ENCODE measurements around the gene TSPAN5. TPM values are rescaled to one million over a fixed set of nuclear protein-coding genes. Genes with fewer than 3 reads are reported as not detected.

Gene TSPAN5
- total and polyA plus RNA-seq, 2 experiments from 2014 or later: 22.4 to 35.9 TPM

DNA sequence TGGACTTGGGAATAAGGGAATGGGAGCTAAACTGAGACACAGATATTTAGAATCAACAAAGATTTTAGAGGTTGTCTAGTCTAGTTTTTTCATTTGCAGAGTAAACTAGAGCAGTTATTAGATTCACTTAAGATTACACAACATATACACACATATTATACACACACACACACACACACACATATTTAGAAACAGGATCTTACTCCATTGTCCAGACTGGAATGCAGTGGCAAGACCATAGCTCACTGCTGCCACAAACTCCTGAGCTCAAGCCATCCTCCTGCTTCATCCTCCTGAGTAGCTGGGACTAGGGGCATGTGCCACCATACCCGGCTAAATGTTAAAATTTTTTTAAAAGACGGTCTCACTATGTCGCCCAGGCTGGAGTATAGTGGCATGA lies 127.8 kb downstream of the TSPAN5 start:
- H3K9me3 ChIP-seq (ENCODE audit: low read depth): no peaks in the 10 kb centered on the region
- H3K27ac ChIP-seq: no peak overlapping the region
- peaks cover 10% of the 10 kb centered on the region for H3K79me2 ChIP-seq
- H3K27me3 ChIP-seq: no peaks in the 10 kb centered on the region
- DNase-seq (ENCODE audit: low spot score): no peak
- WGBS (ENCODE audit: low lambda C conversion rate, missing lambda C conversion rate): 98% methylated on average over 3 of the region's 3 CpGs
- no peaks in the 10 kb centered on the region for H4K20me1 ChIP-seq (ENCODE audit: insufficient read depth, poor library complexity, severe bottlenecking)
- no peaks in the 10 kb centered on the region for H3K36me3 ChIP-seq (replicated peaks; ENCODE audit: insufficient read depth, low read depth)
- H3K4me3 ChIP-seq: no peak overlapping the region
- no peaks in the 10 kb centered on the region for H3K9me2 ChIP-seq (replicated peaks; ENCODE audit: insufficient read depth)
- H3K4me2 ChIP-seq: no peak overlapping the region
- no peak for TF ChIP-seq EZH2 (IDR thresholded peaks at IDR 0.05; ENCODE audit: borderline replicate concordance)
- TF ChIP-seq, protein P1, sequence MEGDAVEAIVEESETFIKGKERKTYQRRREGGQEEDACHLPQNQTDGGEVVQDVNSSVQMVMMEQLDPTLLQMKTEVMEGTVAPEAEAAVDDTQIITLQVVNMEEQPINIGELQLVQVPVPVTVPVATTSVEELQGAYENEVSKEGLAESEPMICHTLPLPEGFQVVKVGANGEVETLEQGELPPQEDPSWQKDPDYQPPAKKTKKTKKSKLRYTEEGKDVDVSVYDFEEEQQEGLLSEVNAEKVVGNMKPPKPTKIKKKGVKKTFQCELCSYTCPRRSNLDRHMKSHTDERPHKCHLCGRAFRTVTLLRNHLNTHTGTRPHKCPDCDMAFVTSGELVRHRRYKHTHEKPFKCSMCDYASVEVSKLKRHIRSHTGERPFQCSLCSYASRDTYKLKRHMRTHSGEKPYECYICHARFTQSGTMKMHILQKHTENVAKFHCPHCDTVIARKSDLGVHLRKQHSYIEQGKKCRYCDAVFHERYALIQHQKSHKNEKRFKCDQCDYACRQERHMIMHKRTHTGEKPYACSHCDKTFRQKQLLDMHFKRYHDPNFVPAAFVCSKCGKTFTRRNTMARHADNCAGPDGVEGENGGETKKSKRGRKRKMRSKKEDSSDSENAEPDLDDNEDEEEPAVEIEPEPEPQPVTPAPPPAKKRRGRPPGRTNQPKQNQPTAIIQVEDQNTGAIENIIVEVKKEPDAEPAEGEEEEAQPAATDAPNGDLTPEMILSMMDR (IDR thresholded peaks at IDR 0.05; ENCODE audit: poor library complexity): no peak
- no peak for TF ChIP-seq EZH2phosphoT487 (IDR thresholded peaks at IDR 0.05; ENCODE audit: low read depth, severe bottlenecking, unreplicated experiment)
- no peak overlapping the region for H2AFZ ChIP-seq
- H3K4me1 ChIP-seq (ENCODE audit: insufficient read depth): no peaks in the 10 kb centered on the region

- WGBS (ENCODE audit: low lambda C conversion rate, missing lambda C conversion rate): 86% methylated on average over 2 of the region's 2 CpGs
These were observed 128.3 kb downstream of the TSPAN5 start for GRCh38 chr4:98529970-98530569.

GRCh38 chr4:98528882-98529281 lies 129.5 kb downstream of the TSPAN5 start:
- Histone ChIP-seq H3K27ac (no peak overlapping the region), H3K79me2 (peaks cover 24% of the 10 kb centered on the region), H3K9me3 (ENCODE audit: low read depth) (no peaks in the 10 kb centered on the region), H3K36me3 (replicated peaks; ENCODE audit: insufficient read depth, low read depth) (no peaks in the 10 kb centered on the region), H3K9me2 (replicated peaks; ENCODE audit: insufficient read depth) (no peaks in the 10 kb centered on the region), H3K4me3 (no peak overlapping the region), H4K20me1 (ENCODE audit: insufficient read depth, poor library complexity, severe bottlenecking) (no peaks in the 10 kb centered on the region), H3K4me2 (no peak overlapping the region), H2AFZ (no peak overlapping the region), H3K4me1 (ENCODE audit: insufficient read depth) (no peaks in the 10 kb centered on the region), H3K27me3 (no peaks in the 10 kb centered on the region)
- TF ChIP-seq EZH2 (IDR thresholded peaks at IDR 0.05; ENCODE audit: borderline replicate concordance) (no peak), EZH2phosphoT487 (IDR thresholded peaks at IDR 0.05; ENCODE audit: low read depth, severe bottlenecking, unreplicated experiment) (no peak)
- TF ChIP-seq, protein P1 (IDR thresholded peaks at IDR 0.05; ENCODE audit: poor library complexity): no peak
- DNase-seq (ENCODE audit: low spot score): no peak
- WGBS (ENCODE audit: low lambda C conversion rate, missing lambda C conversion rate): 83% methylated on average over 3 of the region's 3 CpGs

More at GRCh38 chr4:98529970-98530569, 128.3 kb downstream of the TSPAN5 start:
- Histone ChIP-seq H3K9me3 (ENCODE audit: low read depth) (no peaks in the 10 kb centered on the region), H3K4me1 (ENCODE audit: insufficient read depth) (no peaks in the 10 kb centered on the region), H3K4me2 (no peak overlapping the region), H3K9me2 (replicated peaks; ENCODE audit: insufficient read depth) (no peaks in the 10 kb centered on the region), H2AFZ (no peak overlapping the region), H3K36me3 (replicated peaks; ENCODE audit: insufficient read depth, low read depth) (no peaks in the 10 kb centered on the region), H3K27me3 (no peaks in the 10 kb centered on the region), H4K20me1 (ENCODE audit: insufficient read depth, poor library complexity, severe bottlenecking) (no peaks in the 10 kb centered on the region), H3K27ac (no peak overlapping the region), H3K79me2 (peaks cover 15% of the 10 kb centered on the region), H3K4me3 (no peak overlapping the region)
- DNase-seq (ENCODE audit: low spot score): no peak
- no peak for TF ChIP-seq EZH2 (IDR thresholded peaks at IDR 0.05; ENCODE audit: borderline replicate concordance)
- TF ChIP-seq, protein P1 (IDR thresholded peaks at IDR 0.05; ENCODE audit: poor library complexity): no peak
- no peak for TF ChIP-seq EZH2phosphoT487 (IDR thresholded peaks at IDR 0.05; ENCODE audit: low read depth, severe bottlenecking, unreplicated experiment)

Data from hepatocyte (in vitro differentiated cells).